CD4-positive, alpha-beta T cell treated with Interleukin-10 for 1 hour (primary cell): ENCODE results near the gene B4GAT1.
A peak's percentile ranks its signal among the peaks of the same experiment; 100 is the strongest.
"Not testable (repeated sequence)": the region's sequence is repeated elsewhere in the genome, so short reads cannot be mapped to it uniquely, and the experiment has no call there.

Source experiments
- DNase-seq: peaks from one replicate; pipeline ENCODE4 v3.0.0-alpha.2; 2020

The B4GAT1 gene

GRCh38 chr11:66335531-66336233, 11.7 kb downstream of the B4GAT1 start:
- no peak for DNase-seq

DNA sequence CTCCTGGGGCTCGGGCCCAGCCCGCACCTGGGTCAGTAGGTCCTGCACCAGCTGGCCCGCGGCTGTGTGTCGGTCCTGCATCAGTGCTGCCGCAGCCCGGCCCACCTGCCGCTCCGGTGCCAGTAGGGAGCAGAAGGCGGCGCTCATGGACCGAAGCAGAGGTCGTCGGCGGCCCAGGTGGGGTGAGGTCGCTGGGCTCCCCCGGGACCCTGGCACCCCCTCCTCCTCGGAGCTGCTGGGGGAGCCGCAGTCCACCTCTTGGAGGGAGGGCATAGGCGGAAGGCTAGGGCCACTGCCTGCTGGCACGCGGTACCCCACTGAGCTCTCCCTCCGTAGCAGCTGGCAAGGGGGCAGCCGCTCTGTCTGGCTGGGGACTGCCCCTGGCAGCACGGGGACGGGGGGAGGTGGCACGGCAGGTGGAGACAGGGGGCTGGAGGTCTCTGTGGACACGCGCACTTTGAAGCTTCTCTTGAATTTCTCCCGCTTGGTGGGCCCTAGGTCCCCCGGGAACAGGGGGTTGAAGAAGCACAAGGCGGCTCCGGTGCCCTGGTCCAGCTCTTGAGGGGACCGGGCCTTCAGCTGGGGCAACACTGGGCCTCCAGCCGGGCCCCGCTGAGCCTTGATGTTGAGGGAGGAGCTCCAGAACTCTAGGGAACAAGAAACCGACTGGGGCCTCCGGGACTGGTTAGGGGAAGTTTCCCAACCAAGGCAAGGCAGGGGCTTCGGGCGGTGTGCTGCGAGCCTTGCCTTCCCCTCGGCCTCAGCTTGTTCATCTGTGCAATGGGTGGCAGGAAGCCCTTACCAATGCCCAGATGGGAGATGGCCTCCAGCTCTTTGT, 12.6 kb downstream of the B4GAT1 start:
- no peak for DNase-seq

DNA sequence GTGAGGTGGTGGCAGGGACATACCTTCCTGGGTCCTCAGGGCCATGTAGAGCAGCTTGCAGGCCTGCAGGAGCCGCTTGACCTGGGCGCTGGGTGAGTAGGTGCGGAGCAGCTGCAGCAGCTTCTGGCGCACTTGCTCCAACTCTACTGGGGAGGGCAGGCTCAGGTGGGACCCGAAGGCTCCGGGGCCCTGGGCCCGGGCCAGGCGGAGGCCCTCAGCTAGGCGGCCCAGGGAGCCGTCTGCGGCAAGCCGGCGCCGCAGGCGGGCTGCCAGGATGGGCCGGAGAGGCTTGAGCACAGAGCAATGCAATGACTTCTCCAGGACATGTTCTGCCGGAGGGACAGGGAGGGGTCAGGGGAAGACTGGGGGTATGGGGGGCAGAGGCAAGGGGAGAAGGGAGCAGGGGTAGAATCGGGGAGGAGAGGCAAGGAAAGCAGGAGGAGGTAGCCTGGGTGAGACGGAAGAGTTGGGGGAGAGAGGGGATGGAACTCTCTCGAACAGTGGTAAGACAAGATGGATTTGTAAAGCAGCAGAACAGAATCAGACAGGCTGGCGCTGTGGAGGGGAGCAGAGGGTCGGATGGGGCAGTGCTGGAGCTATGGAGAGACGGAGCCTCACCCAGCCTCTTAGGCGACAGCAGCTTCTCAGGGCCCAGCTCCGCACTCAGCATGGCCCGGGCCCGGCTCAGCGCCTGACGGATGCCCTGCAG, 13.4 kb downstream of the B4GAT1 start:
- no peak for DNase-seq

DNA sequence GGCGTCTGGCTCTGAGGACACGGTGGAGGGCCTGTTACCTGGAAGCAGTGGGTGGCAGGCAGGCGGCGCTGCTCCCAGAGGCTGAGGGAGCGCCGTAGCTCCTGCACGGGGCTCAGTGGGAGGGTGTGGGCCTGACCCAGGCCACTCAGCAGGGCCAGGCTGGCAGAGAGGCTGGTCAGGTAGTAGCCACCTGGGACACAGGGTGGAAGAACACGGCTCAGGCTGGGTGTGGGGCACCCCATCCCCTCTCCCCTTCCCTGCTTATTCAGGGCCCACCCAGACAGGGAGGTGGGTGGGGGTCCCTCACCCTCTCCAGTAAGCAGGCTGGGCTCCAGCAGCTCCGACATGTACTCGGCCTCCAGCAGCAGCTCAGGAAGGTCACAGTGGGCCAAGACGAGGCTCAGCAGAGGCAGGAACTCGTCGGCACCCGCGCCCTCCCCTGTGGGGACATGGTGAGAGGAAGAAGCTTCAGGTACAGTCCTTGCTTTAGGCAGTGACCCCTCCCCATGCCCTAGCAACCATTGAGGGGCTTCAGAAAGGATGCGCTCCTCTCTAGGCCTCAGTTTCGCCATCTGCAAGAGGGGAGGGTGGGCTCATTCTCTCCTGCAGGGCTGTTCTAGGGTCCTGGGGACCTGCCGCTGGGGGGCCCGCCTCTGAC, 14.1 kb downstream of the B4GAT1 start:
- DNase-seq, result no peak

GRCh38 chr11:66332371-66333219, 14.8 kb downstream of the B4GAT1 start:
- no peak for DNase-seq

DNA sequence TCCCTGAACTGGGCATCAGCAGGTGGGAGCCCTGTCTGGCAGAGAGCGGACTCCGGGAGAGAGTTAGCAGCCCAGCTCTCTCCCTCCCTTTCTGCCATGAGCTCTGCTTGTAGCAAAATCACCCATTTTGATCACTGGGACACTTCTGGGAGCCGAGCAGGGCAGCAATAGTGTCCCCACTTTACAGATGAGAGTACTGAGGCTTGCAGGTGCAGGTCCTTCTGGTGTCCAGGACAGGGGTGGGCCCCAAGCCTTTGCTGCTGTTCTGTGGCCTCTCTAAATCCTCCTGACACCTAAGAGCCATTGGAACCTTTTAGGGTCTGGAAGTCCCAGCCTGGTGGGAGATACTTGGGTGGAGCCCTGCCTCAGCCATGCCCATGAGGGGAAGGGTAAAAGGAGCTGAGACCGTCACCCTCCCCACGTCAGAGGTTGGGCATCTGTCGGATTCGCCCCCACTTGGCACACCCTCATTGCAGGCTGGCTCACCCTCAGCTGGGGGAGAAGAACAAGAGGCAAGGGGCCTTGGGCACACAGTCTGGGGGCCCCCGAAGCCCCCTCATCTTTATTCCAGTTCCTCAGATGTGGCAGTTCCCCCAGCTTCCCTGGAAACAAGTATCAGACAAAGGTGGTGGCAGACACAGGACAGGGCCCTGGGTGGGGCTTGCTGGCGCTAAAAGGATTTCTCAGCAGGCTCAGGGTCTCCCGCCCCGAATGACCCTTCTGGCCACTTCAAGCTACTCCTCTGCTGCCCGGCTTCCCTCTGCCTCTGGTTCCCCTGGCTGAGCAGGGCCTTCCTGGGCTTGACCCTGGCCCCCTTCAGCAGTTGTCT, 15.7 kb downstream of the B4GAT1 start:
- no peak for DNase-seq

DNA sequence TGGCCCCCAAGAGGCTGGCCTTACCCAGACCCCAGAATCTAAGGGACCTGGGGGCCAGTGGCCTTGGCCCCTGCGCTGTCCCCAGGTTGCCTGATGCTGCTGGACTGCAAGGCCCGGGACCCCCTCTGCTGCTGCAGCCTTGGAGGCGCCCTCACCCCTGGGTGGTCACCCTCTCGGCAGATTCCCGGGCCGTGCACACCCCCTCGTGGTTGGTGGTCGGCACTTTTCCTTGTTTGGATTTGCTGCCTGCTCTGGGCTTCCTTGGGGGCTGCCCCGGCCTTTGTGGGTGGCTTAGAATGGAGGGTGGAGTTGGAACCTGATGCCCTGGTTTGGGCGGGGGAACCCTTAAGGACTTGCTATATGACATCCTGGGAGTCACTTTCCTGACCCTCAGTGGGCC, 16.5 kb downstream of the B4GAT1 start:
- DNase-seq, result no peak

DNA sequence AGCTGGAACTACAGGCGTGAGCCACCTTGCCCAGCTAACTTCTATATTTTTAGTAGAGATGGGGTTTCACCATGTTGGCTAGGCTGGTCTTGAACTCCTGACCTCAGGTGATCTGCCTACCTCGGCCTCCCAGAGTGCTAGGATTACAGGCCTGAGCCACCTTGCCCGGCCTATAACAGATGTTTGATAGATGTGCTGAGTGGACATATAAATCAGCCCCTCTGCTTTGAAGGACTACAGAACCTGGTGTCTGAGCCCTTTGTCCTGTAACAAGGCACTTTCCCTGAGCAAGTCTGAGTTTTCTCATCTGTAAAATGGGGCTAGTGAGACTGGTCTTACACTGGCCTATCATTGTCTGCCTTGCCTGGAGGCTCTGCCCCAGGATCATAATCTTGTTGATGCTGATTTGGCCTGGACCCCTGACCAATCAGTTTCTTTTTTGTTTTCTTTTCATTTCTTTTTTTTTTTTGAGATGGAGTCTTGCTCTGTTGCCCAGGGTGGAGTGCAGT, 18.2 kb downstream of the B4GAT1 start:
- DNase-seq, result no peak

DNA sequence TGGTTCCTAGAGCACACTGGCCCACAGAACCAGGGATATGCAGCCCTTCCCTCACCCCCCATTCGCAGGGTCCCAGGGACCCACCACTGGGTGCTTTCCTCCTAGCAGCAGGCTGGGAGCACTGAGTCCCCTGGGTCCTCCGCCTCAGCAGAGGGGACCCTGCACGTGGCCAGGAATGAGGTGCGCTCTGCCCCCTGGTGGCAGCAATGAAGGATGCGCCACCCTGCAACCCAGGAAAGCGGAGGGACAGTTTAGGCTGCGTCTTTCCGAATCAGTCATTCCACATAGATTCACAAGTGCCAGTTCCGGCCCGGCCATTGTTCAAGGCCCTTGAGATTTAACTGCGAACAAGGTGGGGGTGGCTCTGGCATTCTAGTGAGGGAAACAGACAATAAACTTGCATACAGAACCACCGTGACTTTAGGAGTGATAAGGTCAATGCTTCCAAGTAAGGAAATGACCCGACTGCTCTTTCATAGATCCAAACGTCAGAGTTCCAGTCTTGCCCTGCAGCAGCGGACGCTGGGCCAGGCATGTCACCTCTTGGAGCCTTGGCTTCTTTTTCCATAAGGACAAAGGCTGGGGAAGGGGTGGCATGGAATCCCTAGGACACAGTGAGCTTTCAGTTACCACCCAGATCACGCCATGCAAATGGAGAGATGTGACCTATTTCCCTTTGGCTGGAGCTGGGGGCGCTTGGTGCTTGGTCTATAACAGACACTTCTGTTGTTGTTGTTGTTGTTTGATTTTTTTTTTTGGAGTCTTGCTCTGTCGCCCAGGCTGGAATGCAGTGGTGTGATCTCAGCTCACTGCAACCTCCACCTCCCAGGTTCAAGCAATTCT, 18.9 kb downstream of the B4GAT1 start:
- peak; percentile 86 for DNase-seq

DNA sequence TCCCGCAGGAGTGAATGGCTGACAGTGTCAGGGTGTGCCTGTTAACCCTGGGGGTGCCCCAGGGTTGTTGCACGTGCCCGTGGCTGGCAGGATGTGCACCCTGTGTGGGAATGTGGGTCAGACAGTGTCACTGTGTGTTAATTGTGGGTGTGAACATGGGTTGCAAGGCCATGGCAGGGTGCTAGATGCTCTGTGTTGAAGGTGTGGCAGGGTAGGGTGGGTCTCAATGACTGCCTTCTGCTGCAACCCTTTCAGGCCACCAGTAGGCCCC, 19.5 kb downstream of the B4GAT1 start:
- peak; percentile 69 for DNase-seq

GRCh38 chr11:66327171-66328030, 20.0 kb downstream of the B4GAT1 start:
- no peak for DNase-seq

DNA sequence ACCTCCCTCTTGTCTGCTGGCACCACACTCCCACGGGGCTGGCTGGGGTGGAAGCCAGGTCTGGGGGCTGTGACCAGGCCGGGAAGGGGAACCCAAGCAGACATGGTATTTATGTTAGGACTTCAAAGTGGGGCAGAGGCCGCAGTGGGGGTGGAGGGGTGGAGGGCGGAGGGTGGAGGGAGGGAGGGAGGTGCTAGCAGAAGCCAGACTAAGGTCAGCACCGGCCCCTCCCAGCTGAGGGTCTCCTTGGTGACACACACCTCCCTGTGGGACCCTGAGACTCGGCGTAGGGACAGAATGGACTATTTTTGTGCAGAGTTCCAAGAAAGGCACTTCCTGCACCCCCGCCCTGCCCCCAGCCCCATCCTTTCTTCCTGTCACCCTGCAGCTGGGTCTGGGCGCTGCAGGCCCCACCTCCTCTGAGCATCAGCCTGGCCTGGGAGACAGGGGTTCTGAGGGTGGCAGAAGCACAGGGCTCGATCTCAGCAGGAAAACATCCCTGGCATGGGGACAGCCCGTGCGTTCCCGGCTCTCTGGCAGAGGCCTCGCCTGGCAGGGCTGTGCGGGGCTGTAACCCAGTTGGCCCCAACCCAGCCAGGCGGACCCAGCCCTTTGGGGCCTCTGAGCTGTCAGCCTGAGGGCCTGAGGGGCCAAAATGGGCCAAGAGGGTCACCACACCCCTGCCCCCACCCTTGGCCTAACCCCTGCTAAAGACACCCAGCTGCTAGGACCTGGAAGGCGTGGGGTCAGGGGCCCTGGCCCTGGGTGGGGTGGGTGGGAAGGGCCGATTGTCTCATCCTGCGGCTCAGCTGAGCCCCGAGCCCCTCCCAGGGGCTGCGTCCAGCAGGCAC, 20.9 kb downstream of the B4GAT1 start:
- peak; percentile 37 for DNase-seq

DNA sequence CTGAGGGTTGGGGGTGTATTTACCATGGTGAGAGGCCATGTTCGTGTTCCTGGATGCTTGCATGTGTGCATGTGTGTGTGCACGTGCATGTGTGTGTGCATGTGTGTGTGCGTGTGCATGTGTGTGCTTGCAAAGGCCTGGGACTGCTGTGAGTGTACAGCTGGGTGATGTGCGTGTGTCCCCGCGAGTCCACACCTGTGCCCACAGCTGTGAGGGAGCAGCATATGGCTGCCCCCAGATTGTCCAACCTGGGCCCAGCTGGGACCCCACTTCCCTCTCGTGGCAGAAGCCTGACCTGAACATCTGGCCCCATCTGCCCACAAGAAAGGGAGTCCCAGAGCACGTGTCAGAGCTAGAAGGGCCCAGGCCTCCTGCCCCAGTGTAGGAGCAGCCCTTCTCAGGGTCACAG, 22.2 kb downstream of the B4GAT1 start:
- DNase-seq, result no peak

DNA sequence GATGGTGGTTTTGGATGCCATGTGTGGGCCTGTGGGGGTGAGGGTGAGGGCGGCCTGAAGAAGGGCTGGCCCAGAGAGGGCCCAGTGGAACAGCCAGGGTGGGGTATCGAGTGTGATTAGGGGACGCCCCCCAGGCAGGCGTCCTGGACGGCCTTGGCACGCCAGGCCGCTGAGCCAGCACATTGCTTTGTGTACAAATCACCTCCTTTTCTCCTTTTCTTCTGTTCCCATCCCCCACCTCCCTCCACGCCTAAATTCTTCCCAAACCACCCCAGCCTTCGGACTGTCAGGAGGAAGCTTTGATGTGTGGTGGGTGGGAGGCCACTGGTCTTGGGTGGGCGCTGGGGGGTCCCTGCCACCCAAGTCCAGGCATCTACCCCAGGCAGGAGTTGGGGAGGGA, 22.8 kb downstream of the B4GAT1 start:
- no peak for DNase-seq

DNA sequence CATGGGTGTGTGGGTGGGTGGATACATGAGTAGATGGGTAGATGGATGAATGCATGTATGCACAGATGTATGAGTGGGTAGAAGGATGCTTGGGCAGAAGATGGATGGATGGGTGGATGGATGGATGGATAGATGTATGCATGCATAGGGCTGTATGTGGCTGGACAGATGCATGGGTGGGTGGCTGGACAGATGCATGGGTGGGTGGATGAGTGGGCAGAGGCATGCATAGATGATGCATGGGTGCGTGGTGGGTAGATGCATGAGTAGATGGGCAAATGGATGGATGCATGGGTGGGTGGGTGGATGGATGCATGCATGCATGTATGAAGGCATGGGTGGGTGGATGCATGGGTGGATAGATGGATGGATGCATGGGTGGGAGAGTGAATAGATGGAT, 23.7 kb downstream of the B4GAT1 start:
- DNase-seq, result no peak

DNA sequence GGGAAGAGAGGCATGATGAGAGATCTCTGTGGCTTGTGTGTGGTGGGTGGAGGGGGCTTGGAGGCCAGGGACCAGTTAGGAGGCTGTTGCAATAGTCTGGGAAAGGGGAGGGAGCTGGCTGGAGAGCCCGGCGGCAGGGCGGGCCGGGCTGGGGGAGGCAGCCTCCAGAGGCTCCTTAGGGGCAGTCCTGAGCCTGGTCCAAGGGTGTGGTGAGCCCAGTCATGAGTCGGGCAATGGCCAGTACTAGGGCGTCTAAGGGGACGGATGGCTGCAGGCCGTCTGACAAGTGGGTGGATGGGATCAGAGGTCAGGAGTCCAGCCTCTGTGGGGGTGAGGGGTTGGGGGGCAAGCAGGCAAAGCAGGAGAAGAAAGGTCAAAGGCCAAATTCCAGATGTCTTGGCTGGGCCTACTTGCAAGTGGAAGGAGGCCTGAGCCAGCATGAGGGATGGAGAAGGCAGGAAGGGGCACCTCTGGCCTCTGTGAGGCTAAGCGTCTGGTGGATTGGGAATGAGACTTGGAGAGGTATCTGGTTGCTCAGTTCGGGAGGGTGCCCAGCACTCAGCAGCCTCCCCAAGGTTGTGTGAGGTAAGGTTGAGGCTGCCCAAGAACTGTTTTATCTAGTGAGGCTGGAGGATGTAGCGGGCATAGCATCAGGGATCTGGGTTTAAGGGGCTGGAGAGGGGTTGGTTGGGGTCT, 24.5 kb downstream of the B4GAT1 start:
- no peak for DNase-seq

DNA sequence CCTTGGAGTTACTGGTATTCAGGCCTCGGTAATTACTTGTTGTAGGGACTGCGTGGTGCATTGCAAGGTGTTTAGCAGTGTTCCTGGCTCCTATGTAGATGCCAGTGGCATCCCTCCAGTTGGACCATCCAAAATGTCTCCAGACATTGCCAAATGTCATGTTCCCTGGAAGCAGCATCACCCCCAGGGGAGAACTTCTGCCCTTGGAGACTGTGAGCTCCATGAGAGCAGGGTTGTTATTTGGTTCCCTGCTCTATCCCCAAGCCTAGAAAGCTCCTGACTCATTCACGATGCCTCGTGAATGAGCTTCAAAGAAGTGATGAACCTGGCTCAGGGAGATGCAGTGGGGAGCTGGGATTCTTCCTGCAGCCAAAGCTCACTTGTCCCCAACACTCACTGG, 25.8 kb downstream of the B4GAT1 start:
- no peak for DNase-seq

DNA sequence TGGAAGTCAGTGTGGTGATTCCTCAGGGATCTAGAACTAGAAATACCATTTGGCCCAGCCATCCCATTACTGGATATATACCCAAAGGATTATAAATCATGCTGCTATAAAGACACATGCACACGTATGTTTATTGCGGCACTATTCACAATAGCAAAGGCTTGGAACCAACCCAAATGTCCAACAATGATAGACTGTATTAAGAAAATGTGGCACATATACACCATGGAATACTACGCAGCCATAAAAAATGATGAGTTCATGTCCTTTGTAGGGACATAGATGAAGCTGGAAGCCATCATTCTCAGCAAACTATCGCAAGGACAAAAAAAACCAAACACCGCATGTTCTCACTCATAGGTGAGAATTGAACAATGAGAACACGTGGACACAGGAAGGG, 26.7 kb downstream of the B4GAT1 start:
- not testable (repeated sequence) for DNase-seq
